ENCODE results near the gene SLTM.

DNA sequence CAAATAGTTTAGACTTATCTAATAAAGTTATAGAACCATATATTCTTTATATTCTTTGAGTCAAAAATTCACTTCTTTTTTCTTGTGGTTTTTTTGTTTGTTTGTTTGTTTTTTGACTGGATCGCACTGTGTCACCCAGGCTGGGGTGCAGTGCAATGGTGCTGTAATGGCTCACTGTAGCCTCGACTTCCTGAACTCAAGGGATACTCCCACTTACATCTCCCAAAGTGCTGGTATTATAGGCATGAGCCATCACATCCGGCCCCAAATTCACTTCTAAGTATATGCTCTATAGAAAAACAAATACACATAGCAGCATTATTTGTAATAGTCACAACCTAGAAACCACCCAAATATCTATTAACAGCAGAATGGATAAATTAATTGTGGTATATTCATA, 13.7 kb upstream of the SLTM start:
- TF ChIP-seq ZNF274 (IDR thresholded peaks at IDR 0.05; ENCODE audit: low read depth, low read length) (no peak), YY1 (IDR thresholded peaks at IDR 0.05; ENCODE audit: insufficient read depth, insufficient read length) (no peak), SUZ12 (IDR thresholded peaks at IDR 0.05; ENCODE audit: extremely low read depth, insufficient read depth, insufficient read length) (no peak)
